Measurements from ENCODE around the gene RAB11FIP4. TPM values are rescaled to one million over a fixed set of nuclear protein-coding genes. Genes with fewer than 3 reads are reported as not detected.

The RAB11FIP4 gene
- total RNA-seq, 1 donor from 2014 or later: 0.99 TPM

DNA sequence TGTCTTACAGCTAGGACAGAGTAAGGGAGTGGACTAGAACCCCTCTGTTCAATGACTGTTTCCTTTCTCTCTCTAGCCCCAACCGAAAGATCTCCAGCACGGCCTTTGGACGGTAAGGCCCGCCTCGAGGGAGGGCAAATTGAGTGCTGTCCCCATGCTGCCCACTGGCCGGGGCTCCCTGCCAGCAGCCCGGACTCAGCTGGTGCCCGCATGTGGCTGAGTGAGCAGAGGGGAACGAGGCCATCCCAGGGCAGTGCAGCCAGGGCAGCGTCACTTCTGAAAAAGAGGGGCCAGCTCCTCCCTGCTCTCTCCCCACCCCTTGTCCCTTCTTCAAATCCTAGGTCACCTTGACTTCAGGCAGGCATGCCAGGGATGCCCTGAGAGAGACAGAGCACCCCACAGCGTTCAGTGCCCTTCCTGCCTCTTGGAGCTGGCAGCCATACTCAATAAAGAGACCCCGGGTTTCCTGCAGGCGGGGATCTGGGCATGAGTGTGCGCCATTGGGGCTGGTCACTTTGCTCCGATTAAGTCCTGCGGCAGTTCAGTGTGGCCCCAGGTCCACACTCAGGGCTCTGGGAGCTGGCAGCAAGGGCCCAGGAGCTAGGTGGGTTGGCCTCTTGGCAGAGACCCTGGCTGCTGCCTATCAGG is 130.9 kb downstream of the RAB11FIP4 start:
- Mint-ChIP-seq H3K36me3 (ENCODE audit: unreplicated experiment) (no peaks in the 10 kb centered on the region), H3K4me1 (ENCODE audit: unreplicated experiment) (no peaks in the 10 kb centered on the region), H3K27me3 (ENCODE audit: unreplicated experiment) (peaks cover 3% of the 10 kb centered on the region), H3K4me3 (ENCODE audit: unreplicated experiment) (no peak overlapping the region), H3K27ac (ENCODE audit: unreplicated experiment) (no peak overlapping the region), H3K9me3 (ENCODE audit: unreplicated experiment) (no peaks in the 10 kb centered on the region)
- TF ChIP-seq, protein P1, sequence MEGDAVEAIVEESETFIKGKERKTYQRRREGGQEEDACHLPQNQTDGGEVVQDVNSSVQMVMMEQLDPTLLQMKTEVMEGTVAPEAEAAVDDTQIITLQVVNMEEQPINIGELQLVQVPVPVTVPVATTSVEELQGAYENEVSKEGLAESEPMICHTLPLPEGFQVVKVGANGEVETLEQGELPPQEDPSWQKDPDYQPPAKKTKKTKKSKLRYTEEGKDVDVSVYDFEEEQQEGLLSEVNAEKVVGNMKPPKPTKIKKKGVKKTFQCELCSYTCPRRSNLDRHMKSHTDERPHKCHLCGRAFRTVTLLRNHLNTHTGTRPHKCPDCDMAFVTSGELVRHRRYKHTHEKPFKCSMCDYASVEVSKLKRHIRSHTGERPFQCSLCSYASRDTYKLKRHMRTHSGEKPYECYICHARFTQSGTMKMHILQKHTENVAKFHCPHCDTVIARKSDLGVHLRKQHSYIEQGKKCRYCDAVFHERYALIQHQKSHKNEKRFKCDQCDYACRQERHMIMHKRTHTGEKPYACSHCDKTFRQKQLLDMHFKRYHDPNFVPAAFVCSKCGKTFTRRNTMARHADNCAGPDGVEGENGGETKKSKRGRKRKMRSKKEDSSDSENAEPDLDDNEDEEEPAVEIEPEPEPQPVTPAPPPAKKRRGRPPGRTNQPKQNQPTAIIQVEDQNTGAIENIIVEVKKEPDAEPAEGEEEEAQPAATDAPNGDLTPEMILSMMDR (IDR thresholded peaks at IDR 0.05): no peak
- no peak for DNase-seq (ENCODE audit: extremely low spot score, unreplicated experiment)

DNA sequence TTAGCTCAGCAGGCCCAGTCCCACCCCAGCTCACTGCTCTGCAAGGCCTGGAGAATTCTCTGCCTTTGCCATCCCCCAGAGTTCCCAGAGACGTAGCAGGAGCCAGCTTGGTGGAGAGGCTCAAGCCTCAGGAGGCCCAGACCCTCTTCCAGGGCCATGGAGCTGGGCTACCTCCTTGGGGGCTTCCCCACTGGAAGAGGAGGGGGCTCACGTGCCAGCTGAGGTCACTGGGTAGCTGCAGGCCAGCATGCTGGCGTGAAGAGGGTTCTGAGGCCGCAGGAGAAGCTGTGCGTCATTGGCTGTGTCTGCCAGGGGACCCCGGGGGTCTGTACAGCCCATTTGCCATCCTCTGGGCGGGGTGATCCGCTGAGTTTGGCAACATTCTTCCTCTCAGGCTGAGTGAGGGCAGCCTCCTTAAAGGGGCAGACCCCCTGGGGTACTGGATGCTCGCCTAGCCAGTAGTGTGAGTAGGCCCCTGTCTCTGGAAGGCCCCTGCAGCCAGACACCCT is 131.6 kb downstream of the RAB11FIP4 start:
- H3K4me1 Mint-ChIP-seq (ENCODE audit: unreplicated experiment): no peaks in the 10 kb centered on the region

DNA sequence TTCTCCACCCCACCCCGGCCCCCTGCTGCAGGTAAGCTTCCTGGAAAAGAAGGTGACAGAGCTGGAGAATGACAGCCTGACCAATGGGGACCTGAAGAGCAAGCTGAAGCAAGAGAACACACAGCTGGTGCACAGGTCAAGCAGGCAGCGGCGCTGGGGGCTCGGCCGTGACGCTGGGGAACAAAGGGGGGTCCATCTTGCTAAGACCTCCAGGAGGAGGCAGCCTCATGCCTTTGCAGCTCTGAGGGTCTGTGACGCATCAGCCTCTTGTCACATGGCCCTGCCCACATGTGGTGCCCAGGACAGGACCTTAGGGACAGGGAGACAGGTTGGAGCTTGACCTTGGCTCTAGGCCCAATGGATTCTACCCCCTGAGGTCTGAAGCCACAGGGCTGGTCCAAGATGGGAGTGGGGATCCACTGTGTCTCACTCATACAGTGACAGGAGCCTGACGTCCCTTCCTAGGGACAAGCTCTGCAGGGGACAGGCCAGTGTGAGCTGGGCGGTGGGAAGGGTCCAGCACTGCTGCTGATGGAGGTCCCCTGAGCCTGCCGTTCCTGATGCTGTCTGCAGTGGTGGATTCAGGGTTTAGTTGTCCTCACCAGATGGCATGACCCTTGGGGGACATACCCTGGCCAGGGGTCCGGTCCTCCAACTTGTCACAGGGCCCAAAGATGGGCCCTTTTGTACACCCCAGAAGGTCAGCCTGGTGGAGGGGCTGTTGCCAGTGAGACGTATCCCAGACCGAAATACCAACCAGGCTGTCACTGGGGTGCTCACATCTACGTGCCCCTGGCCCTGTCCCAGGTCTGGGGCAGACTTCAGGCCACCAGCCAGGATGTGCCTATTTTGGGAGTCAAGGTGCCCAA is 132.6 kb downstream of the RAB11FIP4 start:
- Mint-ChIP-seq H3K4me1 (ENCODE audit: unreplicated experiment) (no peaks in the 10 kb centered on the region), H3K36me3 (ENCODE audit: unreplicated experiment) (no peaks in the 10 kb centered on the region), H3K27me3 (ENCODE audit: unreplicated experiment) (peaks cover 3% of the 10 kb centered on the region), H3K27ac (ENCODE audit: unreplicated experiment) (no peak overlapping the region), H3K9me3 (ENCODE audit: unreplicated experiment) (no peaks in the 10 kb centered on the region), H3K4me3 (ENCODE audit: unreplicated experiment) (no peak overlapping the region)
- TF ChIP-seq, protein P1 (IDR thresholded peaks at IDR 0.05): no peak
- no peak for DNase-seq (ENCODE audit: extremely low spot score, unreplicated experiment)

More for the DNA sequence above, 131.6 kb downstream of the RAB11FIP4 start:
- Mint-ChIP-seq H3K27me3 (ENCODE audit: unreplicated experiment) (peaks cover 3% of the 10 kb centered on the region), H3K4me3 (ENCODE audit: unreplicated experiment) (no peak overlapping the region), H3K9me3 (ENCODE audit: unreplicated experiment) (no peaks in the 10 kb centered on the region), H3K27ac (ENCODE audit: unreplicated experiment) (no peak overlapping the region), H3K36me3 (ENCODE audit: unreplicated experiment) (no peaks in the 10 kb centered on the region)
- DNase-seq (ENCODE audit: extremely low spot score, unreplicated experiment): no peak
- TF ChIP-seq, protein P1 (IDR thresholded peaks at IDR 0.05): no peak

DNA sequence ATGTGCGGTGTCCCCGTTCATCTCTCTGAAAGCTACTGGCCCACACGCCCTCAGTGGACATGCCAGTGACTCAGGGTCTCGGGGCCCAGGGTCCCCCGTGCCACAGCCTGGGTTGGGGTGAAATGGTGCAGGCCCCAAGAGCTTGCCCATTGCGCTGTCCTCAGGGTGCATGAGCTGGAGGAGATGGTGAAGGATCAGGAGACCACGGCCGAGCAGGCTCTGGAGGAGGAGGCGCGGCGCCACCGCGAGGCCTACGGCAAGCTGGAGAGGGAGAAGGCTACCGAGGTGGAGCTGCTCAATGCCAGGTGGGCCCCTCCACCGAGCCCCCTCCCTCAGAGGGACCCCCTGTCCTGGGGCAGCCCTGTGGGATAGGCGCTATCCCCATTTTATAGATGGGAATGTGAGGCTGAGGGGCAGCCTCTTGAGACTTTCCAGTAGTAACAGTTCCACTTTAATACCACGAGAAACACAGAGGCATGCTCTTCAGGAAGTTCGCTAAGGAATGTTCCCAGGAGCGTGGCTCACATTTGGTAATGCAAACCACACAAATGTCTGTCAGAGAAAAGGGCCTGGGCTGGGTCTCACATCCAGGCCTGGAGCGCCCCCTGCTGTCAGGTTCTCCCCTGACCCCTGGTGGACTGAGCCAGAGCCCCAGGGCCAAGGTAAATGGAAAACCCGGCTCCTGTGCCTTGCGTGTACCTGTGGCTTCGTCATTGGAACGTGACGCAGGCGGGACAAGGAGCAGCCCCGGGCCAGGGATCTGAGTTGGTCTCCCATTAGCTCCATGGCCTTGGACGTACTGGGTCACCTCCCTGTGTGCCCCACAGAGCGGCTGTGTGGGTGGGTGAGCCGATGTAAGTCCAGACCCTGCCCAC is 133.7 kb downstream of the RAB11FIP4 start:
- peak; percentile 96 for DNase-seq (ENCODE audit: extremely low spot score, unreplicated experiment)
- Mint-ChIP-seq H3K27me3 (ENCODE audit: unreplicated experiment) (no peaks in the 10 kb centered on the region), H3K9me3 (ENCODE audit: unreplicated experiment) (no peaks in the 10 kb centered on the region), H3K4me1 (ENCODE audit: unreplicated experiment) (no peaks in the 10 kb centered on the region), H3K4me3 (ENCODE audit: unreplicated experiment) (no peak overlapping the region), H3K36me3 (ENCODE audit: unreplicated experiment) (no peaks in the 10 kb centered on the region), H3K27ac (ENCODE audit: unreplicated experiment) (no peak overlapping the region)
- TF ChIP-seq, protein P1 (IDR thresholded peaks at IDR 0.05): peak; percentile 95

All from osteocyte (in vitro differentiated cells).